GM23338 (cell line): ENCODE measurements around the gene ARL5B.

Experiments used
- CREB1 ChIP-seq: fragments of 250-450 bp; sonication (Bioruptor Pico); IDR thresholded peaks from 2 replicates; pipeline ENCODE4 v1.5.0; 2020; ENCODE audit warnings: low read depth, mild to moderate bottlenecking, moderate library complexity
- EZH2 ChIP-seq: fragments of 200-600 bp; sonication (generic); IDR thresholded peaks from one replicate; pipeline ENCODE4 v1.8.0; 2017; ENCODE audit warnings: antibody characterized with exemption, mild to moderate bottlenecking, low read depth; ENCODE audit not compliant: unreplicated experiment
- EZH2phosphoT487 ChIP-seq: fragments of 200-600 bp; sonication (generic); IDR thresholded peaks from one replicate; pipeline ENCODE4 v1.8.1; 2018; ENCODE audit warnings: antibody characterized with exemption; ENCODE audit not compliant: unreplicated experiment
- JUNB ChIP-seq: IDR thresholded peaks from one replicate; pipeline ENCODE4 v1.6.1; 2016; ENCODE audit warnings: antibody characterized with exemption; ENCODE audit not compliant: unreplicated experiment
- NANOG ChIP-seq: IDR thresholded peaks from 2 replicates; pipeline ENCODE4 v1.6.1; 2016; ENCODE audit warnings: antibody characterized with exemption, borderline replicate concordance
- POLR2AphosphoS5 ChIP-seq: IDR thresholded peaks from 2 replicates; pipeline ENCODE4 v1.6.1; 2016; ENCODE audit warnings: antibody characterized with exemption, low read depth
- STAT1 ChIP-seq: IDR thresholded peaks from one replicate; pipeline ENCODE4 v1.6.1; 2016; ENCODE audit warnings: antibody characterized with exemption; ENCODE audit not compliant: unreplicated experiment
- ZNF114 ChIP-seq: fragments of 250-450 bp; sonication (Bioruptor Pico); IDR thresholded peaks from 2 replicates; pipeline ENCODE4 v1.5.0; 2020; ENCODE audit warnings: mild to moderate bottlenecking, moderate library complexity
- ZNF331 ChIP-seq: fragments of 250-450 bp; sonication (Bioruptor Pico); IDR thresholded peaks from 2 replicates; pipeline ENCODE4 v1.5.0; 2020; ENCODE audit warnings: low read depth, mild to moderate bottlenecking, moderate library complexity
- TF ChIP-seq, protein P1 (sequence below): IDR thresholded peaks from one replicate; pipeline ENCODE4 v1.6.1; 2018; ENCODE audit warnings: antibody characterized with exemption; ENCODE audit not compliant: unreplicated experiment
- TF ChIP-seq, protein P2 (sequence below), 2 experiments: fragments of 200-600 bp in 1 of 2; sonication (generic) in 1 of 2; conservative IDR thresholded peaks; 2 replicates each; pipeline versions ENCODE4 v1.5.1 to v1.6.1; 2016 to 2017; ENCODE audit warnings: antibody characterized with exemption in 2 of 2, low read depth in 2 of 2, mild to moderate bottlenecking in 2 of 2, moderate library complexity in 1 of 2
- TF ChIP-seq, protein P3 (sequence below): IDR thresholded peaks from 2 replicates; pipeline ENCODE4 v1.6.1; 2016; ENCODE audit warnings: antibody characterized with exemption
- TF ChIP-seq, protein P4 (sequence below): fragments of 250-450 bp; sonication (Bioruptor Pico); IDR thresholded peaks from 2 replicates; pipeline ENCODE4 v1.5.0; 2020; ENCODE audit warnings: mild to moderate bottlenecking, moderate library complexity

DNA sequence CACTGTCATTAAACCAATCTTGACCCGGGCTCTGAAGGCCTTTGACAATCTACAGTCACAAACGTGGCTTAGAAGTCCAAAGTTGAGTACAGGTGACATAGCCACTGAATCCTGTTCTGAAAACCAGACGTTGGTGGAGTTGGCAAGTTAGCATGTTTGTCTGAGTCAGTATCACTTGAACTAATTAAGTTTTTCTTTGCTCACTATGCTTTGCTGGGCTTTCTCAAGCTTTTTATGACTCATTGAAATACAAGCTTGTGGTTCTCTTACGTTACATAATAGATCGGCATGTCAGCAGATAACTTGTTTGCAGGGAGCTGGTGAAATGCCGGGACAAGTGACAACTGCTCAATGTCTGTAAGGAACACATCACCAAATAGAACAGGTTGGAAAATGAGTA, 53.8 kb downstream of the ARL5B start:
- TF ChIP-seq, protein P1, sequence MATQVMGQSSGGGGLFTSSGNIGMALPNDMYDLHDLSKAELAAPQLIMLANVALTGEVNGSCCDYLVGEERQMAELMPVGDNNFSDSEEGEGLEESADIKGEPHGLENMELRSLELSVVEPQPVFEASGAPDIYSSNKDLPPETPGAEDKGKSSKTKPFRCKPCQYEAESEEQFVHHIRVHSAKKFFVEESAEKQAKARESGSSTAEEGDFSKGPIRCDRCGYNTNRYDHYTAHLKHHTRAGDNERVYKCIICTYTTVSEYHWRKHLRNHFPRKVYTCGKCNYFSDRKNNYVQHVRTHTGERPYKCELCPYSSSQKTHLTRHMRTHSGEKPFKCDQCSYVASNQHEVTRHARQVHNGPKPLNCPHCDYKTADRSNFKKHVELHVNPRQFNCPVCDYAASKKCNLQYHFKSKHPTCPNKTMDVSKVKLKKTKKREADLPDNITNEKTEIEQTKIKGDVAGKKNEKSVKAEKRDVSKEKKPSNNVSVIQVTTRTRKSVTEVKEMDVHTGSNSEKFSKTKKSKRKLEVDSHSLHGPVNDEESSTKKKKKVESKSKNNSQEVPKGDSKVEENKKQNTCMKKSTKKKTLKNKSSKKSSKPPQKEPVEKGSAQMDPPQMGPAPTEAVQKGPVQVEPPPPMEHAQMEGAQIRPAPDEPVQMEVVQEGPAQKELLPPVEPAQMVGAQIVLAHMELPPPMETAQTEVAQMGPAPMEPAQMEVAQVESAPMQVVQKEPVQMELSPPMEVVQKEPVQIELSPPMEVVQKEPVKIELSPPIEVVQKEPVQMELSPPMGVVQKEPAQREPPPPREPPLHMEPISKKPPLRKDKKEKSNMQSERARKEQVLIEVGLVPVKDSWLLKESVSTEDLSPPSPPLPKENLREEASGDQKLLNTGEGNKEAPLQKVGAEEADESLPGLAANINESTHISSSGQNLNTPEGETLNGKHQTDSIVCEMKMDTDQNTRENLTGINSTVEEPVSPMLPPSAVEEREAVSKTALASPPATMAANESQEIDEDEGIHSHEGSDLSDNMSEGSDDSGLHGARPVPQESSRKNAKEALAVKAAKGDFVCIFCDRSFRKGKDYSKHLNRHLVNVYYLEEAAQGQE, result no peak
- TF ChIP-seq, protein P2, sequence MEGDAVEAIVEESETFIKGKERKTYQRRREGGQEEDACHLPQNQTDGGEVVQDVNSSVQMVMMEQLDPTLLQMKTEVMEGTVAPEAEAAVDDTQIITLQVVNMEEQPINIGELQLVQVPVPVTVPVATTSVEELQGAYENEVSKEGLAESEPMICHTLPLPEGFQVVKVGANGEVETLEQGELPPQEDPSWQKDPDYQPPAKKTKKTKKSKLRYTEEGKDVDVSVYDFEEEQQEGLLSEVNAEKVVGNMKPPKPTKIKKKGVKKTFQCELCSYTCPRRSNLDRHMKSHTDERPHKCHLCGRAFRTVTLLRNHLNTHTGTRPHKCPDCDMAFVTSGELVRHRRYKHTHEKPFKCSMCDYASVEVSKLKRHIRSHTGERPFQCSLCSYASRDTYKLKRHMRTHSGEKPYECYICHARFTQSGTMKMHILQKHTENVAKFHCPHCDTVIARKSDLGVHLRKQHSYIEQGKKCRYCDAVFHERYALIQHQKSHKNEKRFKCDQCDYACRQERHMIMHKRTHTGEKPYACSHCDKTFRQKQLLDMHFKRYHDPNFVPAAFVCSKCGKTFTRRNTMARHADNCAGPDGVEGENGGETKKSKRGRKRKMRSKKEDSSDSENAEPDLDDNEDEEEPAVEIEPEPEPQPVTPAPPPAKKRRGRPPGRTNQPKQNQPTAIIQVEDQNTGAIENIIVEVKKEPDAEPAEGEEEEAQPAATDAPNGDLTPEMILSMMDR (conservative IDR thresholded peaks at IDR 0.05; ENCODE audit: low read depth in 2 of 2), result no peak
- no peak for TF ChIP-seq EZH2
- TF ChIP-seq EZH2phosphoT487, result no peak
- TF ChIP-seq POLR2AphosphoS5, result no peak
- TF ChIP-seq JUNB, result no peak
- TF ChIP-seq CREB1 (CRISPR knock-in tag), result no peak
- TF ChIP-seq, protein P3, sequence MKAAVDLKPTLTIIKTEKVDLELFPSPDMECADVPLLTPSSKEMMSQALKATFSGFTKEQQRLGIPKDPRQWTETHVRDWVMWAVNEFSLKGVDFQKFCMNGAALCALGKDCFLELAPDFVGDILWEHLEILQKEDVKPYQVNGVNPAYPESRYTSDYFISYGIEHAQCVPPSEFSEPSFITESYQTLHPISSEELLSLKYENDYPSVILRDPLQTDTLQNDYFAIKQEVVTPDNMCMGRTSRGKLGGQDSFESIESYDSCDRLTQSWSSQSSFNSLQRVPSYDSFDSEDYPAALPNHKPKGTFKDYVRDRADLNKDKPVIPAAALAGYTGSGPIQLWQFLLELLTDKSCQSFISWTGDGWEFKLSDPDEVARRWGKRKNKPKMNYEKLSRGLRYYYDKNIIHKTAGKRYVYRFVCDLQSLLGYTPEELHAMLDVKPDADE, result no peak
- no peak for TF ChIP-seq ZNF114 (CRISPR knock-in tag)
- TF ChIP-seq STAT1, result no peak
- TF ChIP-seq ZNF331, result no peak
- TF ChIP-seq NANOG, result no peak
- TF ChIP-seq, protein P4, sequence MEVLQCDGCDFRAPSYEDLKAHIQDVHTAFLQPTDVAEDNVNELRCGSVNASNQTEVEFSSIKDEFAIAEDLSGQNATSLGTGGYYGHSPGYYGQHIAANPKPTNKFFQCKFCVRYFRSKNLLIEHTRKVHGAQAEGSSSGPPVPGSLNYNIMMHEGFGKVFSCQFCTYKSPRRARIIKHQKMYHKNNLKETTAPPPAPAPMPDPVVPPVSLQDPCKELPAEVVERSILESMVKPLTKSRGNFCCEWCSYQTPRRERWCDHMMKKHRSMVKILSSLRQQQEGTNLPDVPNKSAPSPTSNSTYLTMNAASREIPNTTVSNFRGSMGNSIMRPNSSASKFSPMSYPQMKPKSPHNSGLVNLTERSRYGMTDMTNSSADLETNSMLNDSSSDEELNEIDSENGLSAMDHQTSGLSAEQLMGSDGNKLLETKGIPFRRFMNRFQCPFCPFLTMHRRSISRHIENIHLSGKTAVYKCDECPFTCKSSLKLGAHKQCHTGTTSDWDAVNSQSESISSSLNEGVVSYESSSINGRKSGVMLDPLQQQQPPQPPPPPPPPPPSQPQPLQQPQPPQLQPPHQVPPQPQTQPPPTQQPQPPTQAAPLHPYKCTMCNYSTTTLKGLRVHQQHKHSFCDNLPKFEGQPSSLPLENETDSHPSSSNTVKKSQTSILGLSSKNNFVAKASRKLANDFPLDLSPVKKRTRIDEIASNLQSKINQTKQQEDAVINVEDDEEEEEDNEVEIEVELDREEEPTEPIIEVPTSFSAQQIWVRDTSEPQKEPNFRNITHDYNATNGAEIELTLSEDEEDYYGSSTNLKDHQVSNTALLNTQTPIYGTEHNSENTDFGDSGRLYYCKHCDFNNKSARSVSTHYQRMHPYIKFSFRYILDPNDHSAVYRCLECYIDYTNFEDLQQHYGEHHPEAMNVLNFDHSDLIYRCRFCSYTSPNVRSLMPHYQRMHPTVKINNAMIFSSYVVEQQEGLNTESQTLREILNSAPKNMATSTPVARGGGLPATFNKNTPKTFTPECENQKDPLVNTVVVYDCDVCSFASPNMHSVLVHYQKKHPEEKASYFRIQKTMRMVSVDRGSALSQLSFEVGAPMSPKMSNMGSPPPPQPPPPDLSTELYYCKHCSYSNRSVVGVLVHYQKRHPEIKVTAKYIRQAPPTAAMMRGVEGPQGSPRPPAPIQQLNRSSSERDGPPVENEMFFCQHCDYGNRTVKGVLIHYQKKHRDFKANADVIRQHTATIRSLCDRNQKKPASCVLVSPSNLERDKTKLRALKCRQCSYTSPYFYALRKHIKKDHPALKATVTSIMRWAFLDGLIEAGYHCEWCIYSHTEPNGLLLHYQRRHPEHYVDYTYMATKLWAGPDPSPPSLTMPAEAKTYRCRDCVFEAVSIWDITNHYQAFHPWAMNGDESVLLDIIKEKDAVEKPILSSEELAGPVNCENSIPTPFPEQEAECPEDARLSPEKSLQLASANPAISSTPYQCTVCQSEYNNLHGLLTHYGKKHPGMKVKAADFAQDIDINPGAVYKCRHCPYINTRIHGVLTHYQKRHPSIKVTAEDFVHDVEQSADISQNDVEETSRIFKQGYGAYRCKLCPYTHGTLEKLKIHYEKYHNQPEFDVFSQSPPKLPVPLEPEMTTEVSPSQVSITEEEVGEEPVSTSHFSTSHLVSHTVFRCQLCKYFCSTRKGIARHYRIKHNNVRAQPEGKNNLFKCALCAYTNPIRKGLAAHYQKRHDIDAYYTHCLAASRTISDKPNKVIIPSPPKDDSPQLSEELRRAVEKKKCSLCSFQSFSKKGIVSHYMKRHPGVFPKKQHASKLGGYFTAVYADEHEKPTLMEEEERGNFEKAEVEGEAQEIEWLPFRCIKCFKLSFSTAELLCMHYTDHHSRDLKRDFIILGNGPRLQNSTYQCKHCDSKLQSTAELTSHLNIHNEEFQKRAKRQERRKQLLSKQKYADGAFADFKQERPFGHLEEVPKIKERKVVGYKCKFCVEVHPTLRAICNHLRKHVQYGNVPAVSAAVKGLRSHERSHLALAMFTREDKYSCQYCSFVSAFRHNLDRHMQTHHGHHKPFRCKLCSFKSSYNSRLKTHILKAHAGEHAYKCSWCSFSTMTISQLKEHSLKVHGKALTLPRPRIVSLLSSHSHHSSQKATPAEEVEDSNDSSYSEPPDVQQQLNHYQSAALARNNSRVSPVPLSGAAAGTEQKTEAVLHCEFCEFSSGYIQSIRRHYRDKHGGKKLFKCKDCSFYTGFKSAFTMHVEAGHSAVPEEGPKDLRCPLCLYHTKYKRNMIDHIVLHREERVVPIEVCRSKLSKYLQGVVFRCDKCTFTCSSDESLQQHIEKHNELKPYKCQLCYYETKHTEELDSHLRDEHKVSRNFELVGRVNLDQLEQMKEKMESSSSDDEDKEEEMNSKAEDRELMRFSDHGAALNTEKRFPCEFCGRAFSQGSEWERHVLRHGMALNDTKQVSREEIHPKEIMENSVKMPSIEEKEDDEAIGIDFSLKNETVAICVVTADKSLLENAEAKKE (CRISPR knock-in tag), result no peak
